GOT3 (cell line): ENCODE results near the gene MNX1.

Experiments
- DNase-seq: peaks from one replicate; lab custom pipeline; 2025; ENCODE audit warnings: mixed read lengths; lab: John Stamatoyannopoulos, UW

MNX1 gene

DNA sequence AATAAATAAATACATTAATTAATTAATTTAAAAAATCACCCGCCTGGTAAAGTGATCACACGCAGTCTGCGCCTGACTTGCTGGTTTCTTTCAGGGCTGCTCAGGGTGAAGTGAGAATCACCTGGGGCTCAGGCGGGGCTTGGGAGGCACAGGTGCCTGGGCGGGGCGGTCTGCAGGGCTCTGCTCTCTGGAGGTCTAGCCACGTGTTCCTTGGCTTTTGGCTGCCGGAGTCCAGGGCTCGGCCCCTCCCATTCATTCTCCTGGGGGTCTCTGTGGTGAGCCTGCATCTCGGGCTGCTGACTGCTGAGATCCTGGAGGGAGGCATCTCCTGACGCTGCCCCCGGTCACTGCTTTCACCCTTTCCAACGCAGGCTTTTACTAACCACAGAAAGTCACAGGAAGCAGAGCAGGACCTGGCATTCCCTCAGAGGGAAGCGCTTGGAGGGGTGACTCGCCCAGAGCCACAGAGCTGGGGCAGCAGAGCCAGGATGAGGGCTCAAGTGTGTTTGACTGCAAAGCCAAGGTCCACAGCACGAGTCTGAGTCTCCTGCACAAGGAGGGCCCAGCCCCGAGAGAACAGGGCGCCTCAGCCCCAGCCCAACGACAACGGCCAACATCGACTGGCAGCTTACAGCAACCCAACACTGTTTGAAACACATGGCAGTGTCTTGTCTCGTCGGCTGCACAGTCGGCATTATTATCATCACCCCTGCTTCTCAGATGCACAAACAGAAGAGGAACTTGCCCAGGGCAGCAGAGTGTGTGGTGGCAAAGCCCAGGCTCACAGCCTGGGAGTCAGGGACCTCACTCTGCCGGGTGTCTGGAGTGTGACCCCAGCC, 22.4 kb upstream of the MNX1 start:
- DNase-seq: no peak

DNA sequence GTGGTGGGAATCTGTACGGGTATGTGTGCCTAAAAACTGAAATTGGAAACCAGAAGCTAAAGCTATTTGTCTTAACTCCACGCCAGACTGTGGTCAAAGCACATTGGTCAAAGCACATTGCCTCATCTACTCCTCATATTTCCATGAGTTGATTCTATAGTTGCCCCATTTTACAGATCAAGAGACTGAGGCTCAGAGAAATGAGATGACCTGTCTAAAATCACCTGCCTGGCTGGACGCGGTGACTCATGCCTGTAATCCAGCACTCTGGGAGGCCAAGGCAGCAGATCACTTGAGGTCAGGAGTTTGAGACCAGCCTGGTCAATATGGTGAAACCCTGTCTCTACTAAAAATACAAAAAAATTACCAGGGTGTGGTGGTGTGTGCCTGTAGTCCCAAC, 21.7 kb upstream of the MNX1 start:
- DNase-seq: no peak

DNA sequence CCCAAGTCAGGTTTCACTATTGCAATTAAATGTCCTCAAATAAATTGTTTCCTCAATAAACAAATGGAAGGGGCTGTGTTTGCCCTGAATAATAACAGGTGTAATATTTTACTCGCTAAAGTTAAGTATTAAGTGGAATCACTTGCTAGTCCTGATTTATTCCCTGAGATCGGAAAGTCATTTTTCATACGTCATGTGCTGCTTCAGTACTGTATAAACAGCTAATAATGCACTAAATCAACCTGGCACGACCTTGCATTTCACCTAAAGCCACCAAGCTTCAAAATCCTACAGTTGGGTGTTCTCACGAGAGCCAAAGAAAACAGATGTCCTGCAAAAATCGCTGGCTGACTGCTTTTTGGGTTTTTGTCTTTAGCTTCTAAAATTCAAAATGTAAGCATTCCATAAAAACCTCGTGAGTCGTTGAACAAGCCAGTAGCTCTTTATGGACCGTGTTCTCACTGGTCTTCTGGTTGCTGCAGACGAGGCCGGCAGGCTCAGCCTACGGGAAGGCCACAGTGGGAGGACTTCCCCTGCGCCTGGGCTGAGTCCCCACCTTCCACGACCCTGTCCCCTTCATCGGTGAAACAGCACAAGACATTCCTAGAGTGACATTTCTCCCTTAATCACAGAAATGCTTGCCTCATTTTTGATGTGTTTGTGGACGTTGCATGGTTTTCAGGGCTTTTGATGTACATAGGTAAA, 17.9 kb upstream of the MNX1 start:
- no peak for DNase-seq

DNA sequence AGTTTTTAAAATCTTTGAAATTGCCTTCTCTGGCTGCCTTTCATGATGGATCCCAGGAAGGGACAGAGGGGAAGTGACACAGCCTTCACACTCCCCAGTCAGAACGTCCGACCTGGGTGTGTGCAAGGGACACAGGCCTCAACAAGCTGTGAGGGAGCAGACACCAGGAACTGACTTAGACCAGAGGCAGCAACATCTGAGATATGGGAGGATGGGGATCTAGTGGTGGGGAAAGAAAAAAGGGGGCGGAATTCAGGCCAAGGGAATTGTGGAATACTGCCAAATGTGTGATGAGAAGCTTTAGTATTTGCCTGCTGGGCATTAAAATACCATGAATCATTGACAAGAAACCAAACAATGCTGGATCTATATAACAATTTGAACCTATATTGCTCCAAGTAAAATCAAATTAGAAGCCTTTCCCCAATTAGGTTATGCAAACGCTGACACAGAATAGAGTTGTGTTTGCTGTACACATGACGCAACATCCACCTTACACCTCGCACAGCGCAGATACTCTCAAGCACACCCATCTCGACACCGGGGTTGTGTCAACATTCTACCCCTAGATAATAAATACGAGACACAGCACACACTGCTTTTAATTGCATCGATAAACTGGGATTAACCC, 17.2 kb upstream of the MNX1 start:
- no peak for DNase-seq

GRCh38 chr7:157024716-157025115, 14.3 kb upstream of the MNX1 start:
- DNase-seq: no peak

DNA sequence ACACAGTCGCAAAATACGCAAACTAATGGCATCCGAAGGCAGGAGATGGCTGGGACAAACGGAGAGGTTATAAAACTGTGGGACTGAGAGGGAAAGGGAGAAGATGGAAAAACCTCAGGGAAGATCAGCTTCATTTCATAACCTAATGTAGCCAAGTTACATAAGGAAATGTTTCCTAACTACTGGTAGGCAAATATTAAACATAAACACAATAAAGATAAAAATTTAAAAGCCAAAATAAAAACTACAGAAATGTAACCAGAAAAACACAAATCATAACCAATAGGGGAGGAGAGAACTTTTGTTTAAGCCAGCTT, 13.1 kb upstream of the MNX1 start:
- DNase-seq: no peak

- no peak for DNase-seq
These were observed 12.5 kb upstream of the MNX1 start for GRCh38 chr7:157022681-157023588.

DNA sequence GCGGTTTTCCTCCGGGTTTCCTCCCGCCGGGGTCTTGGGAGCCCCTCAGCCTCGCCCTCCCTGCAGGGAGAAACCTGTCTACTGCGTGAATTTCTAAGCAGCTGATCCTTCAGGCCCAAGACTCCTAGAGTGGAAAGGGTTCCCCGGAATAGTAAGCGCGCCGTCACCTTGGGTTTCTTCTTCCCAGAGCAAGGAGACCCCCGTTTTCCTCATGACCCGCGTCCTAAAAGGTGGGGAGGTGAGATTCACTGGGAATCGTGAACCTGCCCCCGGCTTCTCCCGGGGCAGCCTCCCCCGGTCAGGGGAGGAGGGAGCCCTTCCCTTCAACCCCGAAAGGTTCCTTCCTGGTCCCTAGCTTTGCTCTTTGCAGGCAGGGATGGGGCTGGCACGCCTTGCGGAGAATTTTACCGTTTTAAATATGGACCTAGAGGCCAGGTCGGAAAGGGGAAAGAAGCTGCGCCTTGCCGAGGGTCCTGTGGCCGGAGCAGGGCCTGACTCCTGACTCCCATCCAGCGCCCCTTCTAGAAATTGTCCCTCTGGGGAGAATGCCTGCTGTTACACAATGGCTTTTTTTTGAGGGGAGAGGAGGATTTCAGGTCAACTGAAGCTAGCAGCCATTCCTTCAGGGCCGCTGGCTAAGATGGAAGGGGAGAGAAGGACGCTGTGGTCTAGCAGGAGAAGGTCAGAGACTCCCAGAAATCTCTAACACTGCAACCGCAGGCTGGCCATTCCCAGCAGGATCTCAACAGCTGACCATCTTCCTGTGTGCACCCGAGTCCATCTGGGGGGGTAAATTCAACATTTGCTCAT, 11.6 kb upstream of the MNX1 start:
- DNase-seq: no peak

DNA sequence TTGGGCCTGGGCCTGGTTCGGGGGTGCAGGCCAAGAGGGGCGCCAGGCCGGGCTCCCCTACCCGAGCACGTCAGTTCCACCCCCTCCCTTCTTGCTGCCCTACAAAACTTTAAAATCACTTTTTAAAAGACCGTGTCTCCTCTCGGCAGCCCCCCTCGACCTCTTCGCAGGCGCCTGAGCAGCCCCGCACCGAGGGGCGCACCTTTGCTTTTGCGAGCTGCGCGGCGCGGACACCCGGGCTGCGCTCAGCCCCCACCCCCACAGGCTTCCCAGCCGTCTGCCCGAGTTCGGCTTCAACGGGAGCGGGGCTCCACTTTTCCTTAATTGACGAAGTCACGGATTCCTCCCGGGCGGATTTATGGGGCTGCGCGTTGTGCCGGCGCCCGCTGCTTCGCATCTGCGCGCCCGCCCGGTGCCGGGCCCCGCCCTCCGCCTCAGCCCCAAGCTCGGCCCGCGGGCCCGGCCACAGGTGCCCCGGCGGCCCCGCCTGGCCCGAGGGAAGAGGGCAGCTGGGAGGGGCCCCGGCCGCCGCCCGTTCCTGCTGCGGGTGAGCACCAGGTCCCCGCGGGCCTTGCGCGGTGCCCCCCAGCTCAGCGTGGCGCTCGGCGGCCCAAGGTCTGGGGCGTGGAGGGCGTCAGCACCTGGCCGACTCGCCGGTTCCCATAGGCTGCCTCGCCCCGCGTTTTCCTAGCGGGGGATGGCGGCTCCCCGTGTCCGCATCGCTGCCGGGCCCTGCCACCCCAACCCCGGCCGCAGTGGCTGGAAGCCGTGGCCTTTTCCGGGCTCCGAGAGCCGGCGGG, 10.8 kb upstream of the MNX1 start:
- DNase-seq: no peak

- no peak for DNase-seq
These were observed 10.1 kb upstream of the MNX1 start for GRCh38 chr7:157020514-157021070.

DNA sequence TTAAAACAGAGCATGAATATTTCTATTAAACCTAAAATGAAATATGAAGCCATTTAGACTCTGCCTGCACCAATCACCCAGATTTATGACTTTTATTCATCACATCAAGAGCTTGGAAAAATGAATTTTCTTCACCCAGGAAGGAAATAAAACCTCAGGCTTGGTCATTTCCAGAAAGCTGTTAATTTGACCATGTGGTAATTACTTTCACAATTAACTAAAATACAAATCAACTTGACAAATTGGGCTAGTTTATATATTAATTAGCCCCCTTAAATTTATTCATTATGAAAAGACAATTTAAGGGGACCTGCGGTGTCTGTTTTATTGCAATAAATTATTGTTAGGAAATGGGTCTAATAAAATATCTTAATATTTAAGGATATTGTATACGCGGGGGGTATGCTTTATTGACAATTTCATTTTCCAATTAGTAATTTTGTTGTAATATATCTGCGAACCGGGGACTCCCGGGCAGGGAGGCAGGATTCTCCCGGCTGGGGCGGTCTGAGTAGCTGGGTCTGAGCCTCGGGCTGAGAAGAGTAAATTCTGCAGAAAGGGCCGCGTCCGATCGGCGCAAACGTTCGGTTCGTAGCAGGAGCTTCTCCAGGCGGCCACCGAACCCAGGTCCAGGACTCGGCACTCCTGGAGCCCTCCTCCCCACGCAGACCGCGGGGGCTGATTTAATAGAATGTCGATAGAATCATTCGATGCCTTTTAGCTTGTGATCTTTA, 9.4 kb upstream of the MNX1 start:
- no peak for DNase-seq

DNA sequence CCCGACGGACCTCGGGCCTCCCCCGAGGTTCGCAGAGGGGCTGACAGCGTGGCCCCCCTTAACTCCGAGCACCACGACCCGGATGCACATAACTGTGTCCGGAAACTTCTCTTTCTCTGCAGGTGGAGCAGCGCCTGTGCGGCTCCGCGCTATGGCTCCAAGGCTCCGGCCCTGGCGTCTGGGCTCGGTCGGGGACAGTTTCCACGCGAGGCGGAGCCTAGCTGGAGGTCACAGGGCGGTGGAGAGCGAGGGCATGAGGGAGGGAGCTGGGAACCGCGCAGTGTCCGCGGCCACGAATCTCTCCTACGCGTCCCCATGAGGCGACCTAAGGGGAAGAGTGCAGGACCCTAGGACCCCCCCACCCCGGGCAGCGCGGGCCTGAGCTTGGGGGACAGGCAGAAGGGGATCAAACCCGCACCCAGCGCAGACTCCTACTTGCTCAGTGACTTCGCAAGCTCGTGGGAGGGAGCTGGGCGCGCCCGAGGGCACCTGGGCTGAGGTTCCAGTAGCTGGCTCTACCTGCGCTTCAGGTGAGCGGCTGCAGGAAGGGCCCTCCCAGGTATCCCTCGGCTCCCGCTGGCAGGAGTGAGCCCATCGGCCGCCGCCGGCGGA, 8.6 kb upstream of the MNX1 start:
- no peak for DNase-seq

- DNase-seq: no peak
These were observed 8.0 kb upstream of the MNX1 start for GRCh38 chr7:157018328-157018996.

- DNase-seq: no peak
These were observed 7.3 kb upstream of the MNX1 start for GRCh38 chr7:157017603-157018327.

DNA sequence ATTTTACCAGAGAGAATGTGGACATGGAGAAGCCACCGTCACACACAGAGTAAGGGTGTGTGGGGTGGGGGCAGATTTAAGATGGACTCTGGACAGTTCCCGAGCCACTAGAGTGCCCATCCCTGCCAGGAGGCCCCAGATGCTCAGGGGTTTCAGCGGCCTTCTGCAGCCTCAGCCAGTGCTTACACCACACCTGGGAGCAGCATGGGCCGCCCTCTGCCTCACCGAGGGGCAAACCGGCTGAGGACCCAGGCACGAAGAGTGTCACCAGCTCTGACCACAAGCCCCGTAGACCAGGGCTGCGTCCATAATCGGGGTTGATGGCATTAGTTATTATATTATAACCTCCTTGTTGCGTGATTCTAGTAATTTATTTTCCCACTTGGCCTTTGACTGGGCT, 6.7 kb upstream of the MNX1 start:
- DNase-seq: no peak

- no peak for DNase-seq
These were observed 6.0 kb upstream of the MNX1 start for GRCh38 chr7:157016352-157017041.

GRCh38 chr7:157016024-157016351, 5.5 kb upstream of the MNX1 start:
- no peak for DNase-seq
